Stimulated activated CD8-positive, alpha-beta memory T cell treated with anti-CD3 and anti-CD28 coated beads, Interleukin-15, amount 100 ng/mL, for 1 hour (primary cell): ENCODE measurements around the gene C10orf62.
"Not testable (repeated sequence)": the region's sequence is repeated elsewhere in the genome, so short reads cannot be mapped to it uniquely, and the experiment has no call there.

Source experiments
- DNase-seq: peaks from one replicate; pipeline ENCODE4 v3.0.0-alpha.2; 2020; ENCODE audit warnings: low read depth

The C10orf62 gene

GRCh38 chr10:97629289-97629688 lies 39.8 kb downstream of the C10orf62 start:
- DNase-seq = no peak

DNA sequence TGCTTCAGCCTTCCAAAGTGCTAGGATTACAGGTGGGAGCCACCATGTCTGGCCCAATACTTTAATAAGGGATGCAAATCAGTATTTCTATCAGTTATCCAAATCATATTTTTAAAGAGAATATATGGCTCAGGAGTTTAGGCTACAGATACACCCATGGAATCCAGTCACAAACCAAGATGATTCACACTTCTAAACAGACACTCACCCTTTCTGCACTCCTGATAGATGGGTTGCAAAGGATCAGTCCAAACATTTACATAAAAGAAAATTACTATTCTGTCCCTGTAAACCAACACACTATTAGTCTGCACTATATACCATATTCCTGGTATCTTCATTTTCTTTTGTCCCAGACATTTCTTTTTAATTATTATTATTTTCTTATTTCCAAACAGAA lies 41.6 kb downstream of the C10orf62 start:
- no peak for DNase-seq

GRCh38 chr10:97632949-97633884 lies 43.7 kb downstream of the C10orf62 start, which contains the start of gene MORN4:
Gene MORN4 (minus strand): TSS chr10:97633500. CDS start chr10:97619653, 13,847 bp downstream.
- peak; percentile 79 for DNase-seq

GRCh38 chr10:97633921-97634320 lies 44.4 kb downstream of the C10orf62 start:
- DNase-seq = no peak

- no peak for DNase-seq
Observed at GRCh38 chr10:97635577-97635976, 46.1 kb downstream of the C10orf62 start.

- DNase-seq = not testable (repeated sequence)
Observed at GRCh38 chr10:97639090-97639489, 49.6 kb downstream of the C10orf62 start.

- DNase-seq = peak; percentile 97
Observed at GRCh38 chr10:97640174-97640867, 50.8 kb downstream of the C10orf62 start, which contains the start of gene PI4K2A. Gene PI4K2A (plus strand): TSS chr10:97640671. CDS start chr10:97640743, 72 bp downstream.
